Activated naive CD4-positive, alpha-beta T cell treated with anti-CD3 and anti-CD28 coated beads, Interleukin-2, amount 50 U/mL, for 24 hours (primary cell): ENCODE results near the gene TRIM27.
"Not testable (repeated sequence)": the region's sequence is repeated elsewhere in the genome, so short reads cannot be mapped to it uniquely, and the experiment has no call there.

ENCODE experiments used
- H3K27ac Mint-ChIP-seq: one replicate; pipeline ENCODE4 v1.8.0; 2021; ENCODE audit warnings: mild to moderate bottlenecking, mixed read lengths
- H3K27me3 Mint-ChIP-seq: one replicate; pipeline ENCODE4 v1.8.0; 2021; ENCODE audit warnings: mixed read lengths
- H3K36me3 Mint-ChIP-seq: one replicate; pipeline ENCODE4 v1.8.0; 2021; ENCODE audit warnings: mixed read lengths
- H3K4me1 Mint-ChIP-seq: one replicate; pipeline ENCODE4 v1.8.0; 2021; ENCODE audit warnings: mixed read lengths
- H3K4me3 Mint-ChIP-seq: one replicate; pipeline ENCODE4 v1.8.0; 2021; ENCODE audit warnings: mild to moderate bottlenecking, mixed read lengths
- H3K9me3 Mint-ChIP-seq: one replicate; pipeline ENCODE4 v1.8.0; 2021; ENCODE audit warnings: mixed read lengths

Gene TRIM27

GRCh38 chr6:28892525-28892924 lies 31.3 kb downstream of the TRIM27 start:
- Mint-ChIP-seq H3K27me3 (no peaks in the 10 kb centered on the region), H3K36me3 (no peaks in the 10 kb centered on the region), H3K4me1 (peaks cover 7% of the 10 kb centered on the region), H3K4me3 (no peak overlapping the region), H3K9me3 (no peaks in the 10 kb centered on the region), H3K27ac (no peak overlapping the region)

- no peaks in the 10 kb centered on the region for H3K9me3 Mint-ChIP-seq
- H3K36me3 Mint-ChIP-seq = no peaks in the 10 kb centered on the region
- H3K4me3 Mint-ChIP-seq = no peak overlapping the region
- H3K27me3 Mint-ChIP-seq = no peaks in the 10 kb centered on the region
- no peak overlapping the region for H3K27ac Mint-ChIP-seq
- peaks cover 28% of the 10 kb centered on the region for H3K4me1 Mint-ChIP-seq
Observed at GRCh38 chr6:28887796-28888496, 35.8 kb downstream of the TRIM27 start.

- Mint-ChIP-seq H3K4me3 (no peak overlapping the region), H3K9me3 (peaks cover 5% of the 10 kb centered on the region), H3K27me3 (no peaks in the 10 kb centered on the region), H3K4me1 (peaks cover 35% of the 10 kb centered on the region), H3K27ac (no peak overlapping the region), H3K36me3 (peaks cover 3% of the 10 kb centered on the region)
Observed at GRCh38 chr6:28886079-28886439, 37.7 kb downstream of the TRIM27 start.

- peak overlapping the region; percentile 78 for H3K4me3 Mint-ChIP-seq
- peaks cover 45% of the 10 kb centered on the region for H3K4me1 Mint-ChIP-seq
- peaks cover 3% of the 10 kb centered on the region for H3K36me3 Mint-ChIP-seq
- no peaks in the 10 kb centered on the region for H3K27me3 Mint-ChIP-seq
- H3K9me3 Mint-ChIP-seq = peaks cover 8% of the 10 kb centered on the region
- peak overlapping the region; percentile 93 for H3K27ac Mint-ChIP-seq
Observed at GRCh38 chr6:28884423-28885131, 39.2 kb downstream of the TRIM27 start.

GRCh38 chr6:28880894-28881780 lies 42.6 kb downstream of the TRIM27 start:
- Mint-ChIP-seq H3K27ac (peak overlapping the region; percentile 98), H3K9me3 (peaks cover 8% of the 10 kb centered on the region), H3K4me1 (peaks cover 44% of the 10 kb centered on the region), H3K27me3 (no peaks in the 10 kb centered on the region), H3K36me3 (peaks cover 3% of the 10 kb centered on the region), H3K4me3 (peak overlapping the region; percentile 87)

GRCh38 chr6:28880519-28880893 lies 43.3 kb downstream of the TRIM27 start:
- Mint-ChIP-seq H3K9me3 (peaks cover 8% of the 10 kb centered on the region), H3K27me3 (no peaks in the 10 kb centered on the region), H3K36me3 (peaks cover 3% of the 10 kb centered on the region), H3K4me3 (peak overlapping the region; percentile 87), H3K27ac (no peak overlapping the region), H3K4me1 (peaks cover 38% of the 10 kb centered on the region)

GRCh38 chr6:28876710-28877109 lies 47.1 kb downstream of the TRIM27 start:
- H3K36me3 Mint-ChIP-seq = peaks cover 3% of the 10 kb centered on the region
- peaks cover 18% of the 10 kb centered on the region for H3K4me1 Mint-ChIP-seq
- H3K9me3 Mint-ChIP-seq = peaks cover 8% of the 10 kb centered on the region
- no peak overlapping the region for H3K4me3 Mint-ChIP-seq
- H3K27ac Mint-ChIP-seq = no peak overlapping the region
- no peaks in the 10 kb centered on the region for H3K27me3 Mint-ChIP-seq

- Mint-ChIP-seq H3K4me3 (no peak overlapping the region), H3K27ac (peak overlapping the region; percentile 23), H3K9me3 (no peaks in the 10 kb centered on the region), H3K4me1 (peaks cover 4% of the 10 kb centered on the region), H3K36me3 (no peaks in the 10 kb centered on the region), H3K27me3 (no peaks in the 10 kb centered on the region)
Observed at GRCh38 chr6:28875191-28875747, 48.5 kb downstream of the TRIM27 start.

GRCh38 chr6:28872157-28872817 lies 51.5 kb downstream of the TRIM27 start:
- H3K27ac Mint-ChIP-seq, H3K36me3 Mint-ChIP-seq: not testable (repeated sequence)

GRCh38 chr6:28871335-28872156 lies 52.2 kb downstream of the TRIM27 start:
- Mint-ChIP-seq H3K4me3 (no peak overlapping the region), H3K27ac (no peak overlapping the region), H3K36me3 (no peaks in the 10 kb centered on the region), H3K9me3 (no peaks in the 10 kb centered on the region), H3K4me1 (peaks cover 13% of the 10 kb centered on the region), H3K27me3 (no peaks in the 10 kb centered on the region)

More at GRCh38 chr6:28872157-28872817, 51.5 kb downstream of the TRIM27 start:
- H3K27me3 Mint-ChIP-seq, H3K4me1 Mint-ChIP-seq, H3K4me3 Mint-ChIP-seq, H3K9me3 Mint-ChIP-seq: not testable (repeated sequence)

- Mint-ChIP-seq H3K4me1 (peaks cover 27% of the 10 kb centered on the region), H3K4me3 (no peak overlapping the region), H3K27ac (no peak overlapping the region), H3K36me3 (no peaks in the 10 kb centered on the region), H3K27me3 (no peaks in the 10 kb centered on the region), H3K9me3 (no peaks in the 10 kb centered on the region)
Observed at GRCh38 chr6:28868873-28869272, 54.9 kb downstream of the TRIM27 start.

- H3K9me3 Mint-ChIP-seq = peaks cover 5% of the 10 kb centered on the region
- H3K27ac Mint-ChIP-seq = peak overlapping the region; percentile 92
- peaks cover 43% of the 10 kb centered on the region for H3K4me1 Mint-ChIP-seq
- H3K4me3 Mint-ChIP-seq = peak overlapping the region; percentile 87
- peaks cover 1% of the 10 kb centered on the region for H3K36me3 Mint-ChIP-seq
- no peaks in the 10 kb centered on the region for H3K27me3 Mint-ChIP-seq
Observed at GRCh38 chr6:28867086-28867409, 56.7 kb downstream of the TRIM27 start.

- H3K27me3 Mint-ChIP-seq, H3K36me3 Mint-ChIP-seq, H3K9me3 Mint-ChIP-seq: not testable (repeated sequence)
- Mint-ChIP-seq H3K4me3 (peak overlapping the region; percentile 87), H3K27ac (peak overlapping the region; percentile 92), H3K4me1 (peaks cover 43% of the 10 kb centered on the region)
Observed at GRCh38 chr6:28866205-28867085, 57.3 kb downstream of the TRIM27 start.
